ENCODE results near the gene STAG2.

STAG2 gene

GRCh38 chrX:123988423-123989111, 27.1 kb downstream of the STAG2 start:
- no peak for TF ChIP-seq CTCF (IDR thresholded peaks at IDR 0.05; ENCODE audit: control insufficient read depth, extremely low read depth, insufficient read depth)
- H3K4me3 ChIP-seq (ENCODE audit: low read depth, low read length) = no peak overlapping the region
- DNase-seq (ENCODE audit: low read depth) = no peak

- no peak overlapping the region for H3K4me3 ChIP-seq (ENCODE audit: low read depth, low read length)
- no peak for DNase-seq (ENCODE audit: low read depth)
- no peak for TF ChIP-seq CTCF (IDR thresholded peaks at IDR 0.05; ENCODE audit: control insufficient read depth, extremely low read depth, insufficient read depth)
Observed at GRCh38 chrX:123989235-123989634, 27.7 kb downstream of the STAG2 start.

DNA sequence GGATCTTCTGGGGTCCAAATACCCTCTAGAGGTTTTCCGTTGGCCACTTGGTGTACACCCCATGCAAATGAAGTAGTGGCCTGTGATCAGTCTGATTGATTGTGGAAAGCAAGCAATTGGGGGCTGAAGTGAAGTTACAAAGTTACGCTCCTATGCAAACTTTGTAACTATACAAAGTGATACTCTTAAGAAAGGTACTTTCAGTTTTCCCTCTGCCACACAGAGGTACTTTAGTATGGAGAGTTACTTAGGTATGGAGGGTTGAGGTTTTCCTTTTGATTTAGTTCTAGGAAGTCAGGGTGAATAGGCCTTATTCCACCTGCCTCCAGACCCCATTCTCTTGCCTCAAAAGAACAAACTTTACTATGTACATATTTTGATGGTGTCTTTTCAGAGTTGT, 28.7 kb downstream of the STAG2 start:
- no peak overlapping the region for H3K4me3 ChIP-seq (ENCODE audit: low read depth, low read length)

GRCh38 chrX:123990602-123991001, 29.1 kb downstream of the STAG2 start:
- no peak for TF ChIP-seq CTCF (IDR thresholded peaks at IDR 0.05; ENCODE audit: control insufficient read depth, extremely low read depth, insufficient read depth)
- no peak for DNase-seq (ENCODE audit: low read depth)
- no peak overlapping the region for H3K4me3 ChIP-seq (ENCODE audit: low read depth, low read length)

More for the DNA sequence above, 28.7 kb downstream of the STAG2 start:
- DNase-seq (ENCODE audit: low read depth) = no peak
- TF ChIP-seq CTCF (IDR thresholded peaks at IDR 0.05; ENCODE audit: control insufficient read depth, extremely low read depth, insufficient read depth) = no peak

GRCh38 chrX:123993326-123993725, 31.8 kb downstream of the STAG2 start:
- no peak for TF ChIP-seq CTCF (IDR thresholded peaks at IDR 0.05; ENCODE audit: control insufficient read depth, extremely low read depth, insufficient read depth)
- DNase-seq (ENCODE audit: low read depth) = no peak
- no peak overlapping the region for H3K4me3 ChIP-seq (ENCODE audit: low read depth, low read length)

DNA sequence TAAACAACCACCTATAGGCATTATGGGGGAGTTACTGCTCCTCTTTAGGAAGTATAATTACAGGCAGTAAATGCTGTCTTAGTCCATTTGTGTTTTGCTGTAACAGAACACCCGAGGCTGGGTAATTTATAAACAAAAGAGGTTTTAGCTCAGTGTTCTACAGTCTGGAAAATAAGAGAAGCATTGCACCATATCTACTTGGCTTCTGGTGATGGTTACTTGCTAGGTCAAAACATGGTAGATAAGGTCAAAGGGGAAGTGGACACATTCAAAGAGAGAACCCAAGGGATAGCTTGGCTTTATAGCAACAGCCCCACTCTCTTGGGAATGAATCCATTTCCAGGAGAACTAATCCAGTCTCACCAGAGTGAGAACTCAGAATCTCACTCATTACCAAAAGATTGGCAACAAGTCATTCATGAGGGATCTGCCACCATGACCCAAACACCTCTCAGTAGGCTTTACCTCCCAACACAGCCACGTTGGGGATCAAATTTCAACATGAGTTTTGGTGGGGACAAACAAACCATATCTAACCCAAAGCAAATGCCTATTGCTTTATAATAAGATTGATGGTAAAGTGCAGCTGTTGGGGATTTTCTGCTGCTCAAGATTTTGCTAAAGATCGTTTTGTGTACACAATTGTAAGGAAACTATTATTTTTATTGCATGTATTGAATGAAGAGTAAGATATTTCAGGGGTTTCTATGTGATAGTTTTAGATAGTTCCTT, 32.6 kb downstream of the STAG2 start:
- no peak overlapping the region for H3K4me3 ChIP-seq (ENCODE audit: low read depth, low read length)
- TF ChIP-seq CTCF (IDR thresholded peaks at IDR 0.05; ENCODE audit: control insufficient read depth, extremely low read depth, insufficient read depth) = no peak
- no peak for DNase-seq (ENCODE audit: low read depth)
